ENCODE data around the gene PROM2. TPM values are rescaled to one million over a fixed set of nuclear protein-coding genes. Genes with fewer than 3 reads are reported as not detected.

Gene PROM2
- total RNA-seq, 1 experiment from 2014 or later: 129 TPM

- intact Hi-C loops (cut with micrococcal nuclease; ENCODE audit: unreplicated experiment): no loop called here
- H3K9me2 ChIP-seq (ENCODE audit: insufficient read depth): no peaks in the 10 kb centered on the region
- BruUV-seq (replicated peaks): no TSS peak
- POLR2A ChIA-PET (ENCODE audit: unreplicated experiment): no interaction called here
- no peaks in the 10 kb centered on the region for H3K4me1 ChIP-seq (replicated peaks; ENCODE audit: insufficient read depth)
- TF ChIP-seq EZH2 (IDR thresholded peaks at IDR 0.05; ENCODE audit: low read depth) (no peak), CTCF (conservative IDR thresholded peaks at IDR 0.05) (no peak)
- CTCF ChIA-PET: interaction anchor here (0.6 kb wide), 1 partner anchor 116 kb away, joined by 3 read pairs; no protein-coding TSS in a partner anchor
- no peak overlapping the region for H2AFZ ChIP-seq
- H3K36me3 ChIP-seq (ENCODE audit: low read depth): no peaks in the 10 kb centered on the region
- no peaks in the 10 kb centered on the region; the same call in 1 of the 2 replicates for H3K9me3 ChIP-seq (ENCODE audit: insufficient read depth, low read depth)
- no peak overlapping the region for H3K4me2 ChIP-seq
- no peak overlapping the region for H3K27ac ChIP-seq
- no peak overlapping the region for H3K4me3 ChIP-seq
- H3F3A ChIP-seq (ENCODE audit: insufficient read depth, low read depth): no peaks in the 10 kb centered on the region; the same call in 1 of the 2 replicates
- H3K79me2 ChIP-seq (ENCODE audit: low read depth): no peaks in the 10 kb centered on the region
- no peaks in the 10 kb centered on the region for H3K27me3 ChIP-seq (ENCODE audit: insufficient read depth, low read depth)
- no peak for DNase-seq
- no peaks in the 10 kb centered on the region for H4K20me1 ChIP-seq (ENCODE audit: insufficient read depth)
These were observed 52.3 kb downstream of the PROM2 start for GRCh38 chr2:95326433-95327140.

- no peaks in the 10 kb centered on the region for H4K20me1 ChIP-seq (ENCODE audit: insufficient read depth)
- no peaks in the 10 kb centered on the region for H3K27me3 ChIP-seq (ENCODE audit: insufficient read depth, low read depth)
- TF ChIP-seq EZH2 (IDR thresholded peaks at IDR 0.05; ENCODE audit: low read depth) (no peak), CTCF (conservative IDR thresholded peaks at IDR 0.05) (no peak)
- no peaks in the 10 kb centered on the region for H3K36me3 ChIP-seq (ENCODE audit: low read depth)
- no peaks in the 10 kb centered on the region for H3K79me2 ChIP-seq (ENCODE audit: low read depth)
- no TSS peak for BruUV-seq (replicated peaks)
- H3K4me2 ChIP-seq: no peak overlapping the region
- DNase-seq: no peak
- ChIA-PET POLR2A (ENCODE audit: unreplicated experiment) (no interaction called here), CTCF (interaction anchor here (1.0 kb wide), 1 partner anchor 97 kb away, joined by 3 read pairs; no protein-coding TSS in a partner anchor)
- no peak overlapping the region for H2AFZ ChIP-seq
- no peaks in the 10 kb centered on the region; the same call in 1 of the 2 replicates for H3F3A ChIP-seq (ENCODE audit: insufficient read depth, low read depth)
- H3K4me1 ChIP-seq (replicated peaks; ENCODE audit: insufficient read depth): no peaks in the 10 kb centered on the region
- H3K9me3 ChIP-seq (ENCODE audit: insufficient read depth, low read depth): no peaks in the 10 kb centered on the region; the same call in 1 of the 2 replicates
- no peaks in the 10 kb centered on the region for H3K9me2 ChIP-seq (ENCODE audit: insufficient read depth)
- H3K4me3 ChIP-seq: no peak overlapping the region
- H3K27ac ChIP-seq: no peak overlapping the region
- intact Hi-C loops (cut with micrococcal nuclease; ENCODE audit: unreplicated experiment): no loop called here
These were observed 53.6 kb downstream of the PROM2 start for GRCh38 chr2:95327861-95328260.

- no peaks in the 10 kb centered on the region for H3K4me1 ChIP-seq (replicated peaks; ENCODE audit: insufficient read depth)
- H3F3A ChIP-seq (ENCODE audit: insufficient read depth, low read depth): no peaks in the 10 kb centered on the region; the same call in 1 of the 2 replicates
- H4K20me1 ChIP-seq (ENCODE audit: insufficient read depth): no peaks in the 10 kb centered on the region
- H3K27ac ChIP-seq: no peak overlapping the region
- H3K4me3 ChIP-seq: no peak overlapping the region
- H3K27me3 ChIP-seq (ENCODE audit: insufficient read depth, low read depth): no peaks in the 10 kb centered on the region
- no peaks in the 10 kb centered on the region for H3K79me2 ChIP-seq (ENCODE audit: low read depth)
- no peaks in the 10 kb centered on the region for H3K9me2 ChIP-seq (ENCODE audit: insufficient read depth)
- no peak overlapping the region for H3K4me2 ChIP-seq
- intact Hi-C loops (cut with micrococcal nuclease; ENCODE audit: unreplicated experiment): no loop called here
- no peak for DNase-seq
- CTCF ChIA-PET: interaction anchor here (1.0 kb wide), 1 partner anchor 97 kb away, joined by 3 read pairs; no protein-coding TSS in a partner anchor
- POLR2A ChIA-PET (ENCODE audit: unreplicated experiment): no interaction called here
- H3K9me3 ChIP-seq (ENCODE audit: insufficient read depth, low read depth): no peaks in the 10 kb centered on the region; the same call in 1 of the 2 replicates
- TF ChIP-seq CTCF (conservative IDR thresholded peaks at IDR 0.05): no peak
- no peak for TF ChIP-seq EZH2 (IDR thresholded peaks at IDR 0.05; ENCODE audit: low read depth)
- no TSS peak for BruUV-seq (replicated peaks)
- no peak overlapping the region for H2AFZ ChIP-seq
- H3K36me3 ChIP-seq (ENCODE audit: low read depth): no peaks in the 10 kb centered on the region
These were observed 54.3 kb downstream of the PROM2 start for GRCh38 chr2:95328358-95329125.
